Middle frontal gyrus (tissue), 1 donor: ENCODE data around the gene SIGMAR1.
A peak's percentile ranks its signal among the peaks of the same experiment; 100 is the strongest.

Experiments used
- DNase-seq: peaks from one replicate; pipeline ENCODE4 v3.0.0-alpha.2; 2015; ENCODE audit warnings: low spot score; ENCODE audit errors: extremely low spot score

Gene SIGMAR1

DNA sequence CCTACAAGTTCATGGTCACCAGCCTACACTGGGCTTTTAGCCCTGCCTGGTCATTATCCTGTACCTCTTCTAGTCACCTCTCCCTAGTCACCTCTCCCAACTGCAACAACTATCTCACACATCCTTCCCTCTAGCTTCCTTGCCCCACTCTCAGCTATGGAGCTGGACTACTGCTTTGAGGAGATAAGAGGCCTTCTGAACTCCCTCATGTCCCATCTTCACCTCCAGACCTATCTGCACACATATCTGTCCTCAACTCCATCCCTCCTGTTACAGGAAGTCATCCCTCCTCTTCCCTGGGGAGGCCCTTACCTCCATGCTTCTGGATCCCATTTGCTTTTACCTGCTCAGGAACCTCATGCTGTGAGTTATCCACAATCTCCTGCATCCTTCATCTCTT lies 31.4 kb downstream of the SIGMAR1 start:
- no peak for DNase-seq

DNA sequence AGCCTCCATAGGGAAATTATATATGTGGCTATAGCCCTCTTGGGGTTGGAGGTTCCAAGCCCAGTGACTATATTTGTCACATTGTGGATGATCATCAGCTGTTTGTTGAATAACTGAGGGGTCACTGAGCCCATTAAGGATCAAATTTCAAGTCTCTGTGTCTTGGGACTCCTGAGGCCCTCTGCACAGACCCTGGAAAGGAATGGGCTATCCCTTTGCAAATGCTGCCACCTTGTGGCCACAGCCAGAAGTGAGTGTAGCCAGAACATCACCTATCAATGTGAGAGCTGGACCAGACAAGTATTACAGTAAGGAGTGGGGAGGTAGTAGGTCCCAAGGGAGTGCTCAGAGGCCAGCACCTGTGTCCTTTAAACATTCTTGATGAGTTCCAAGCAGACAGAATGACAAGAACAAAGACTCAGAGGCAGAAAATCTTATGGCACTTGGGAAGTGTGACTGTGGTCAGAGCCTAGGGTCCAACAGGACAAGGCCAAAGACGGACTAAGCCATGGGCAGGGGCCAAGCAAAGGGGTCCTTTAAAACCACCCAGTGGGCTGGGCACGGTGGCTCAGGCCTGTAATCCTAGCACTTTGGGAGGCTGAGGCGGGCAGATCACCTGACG lies 33.9 kb downstream of the SIGMAR1 start:
- DNase-seq = peak; percentile 80

DNA sequence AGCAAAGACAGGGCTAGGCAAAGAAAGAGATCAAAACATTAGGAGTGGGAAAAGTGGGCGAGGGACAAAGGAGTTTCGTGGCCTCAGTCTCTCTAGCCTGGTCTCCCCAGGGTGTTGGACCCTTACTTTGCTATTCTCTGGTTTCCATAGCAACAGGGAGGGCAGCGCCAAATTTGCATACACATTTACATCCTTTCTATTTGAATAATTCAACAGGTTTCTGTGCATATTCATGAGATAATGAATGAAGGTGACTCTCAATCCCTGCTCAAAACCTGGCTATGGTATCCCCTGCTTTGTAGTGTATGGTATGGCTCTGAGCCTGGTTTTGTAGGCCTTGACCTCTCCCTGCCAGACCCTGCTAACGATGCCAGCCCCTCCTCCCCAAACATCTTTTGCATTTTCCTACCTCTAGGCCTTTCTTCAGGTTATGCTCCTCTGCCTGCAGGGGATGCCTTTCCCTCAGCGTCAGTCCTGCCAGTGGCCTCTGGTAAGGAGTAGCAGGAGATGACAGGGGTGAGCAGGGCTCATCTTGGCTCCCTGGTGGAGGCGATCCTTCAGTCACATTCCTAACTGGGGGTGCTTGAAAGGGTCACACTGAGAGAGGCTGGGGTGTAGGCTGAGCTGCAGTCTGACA lies 35.5 kb downstream of the SIGMAR1 start:
- DNase-seq = no peak

GRCh38 chr9:34600908-34601307 lies 36.7 kb downstream of the SIGMAR1 start:
- DNase-seq = no peak

GRCh38 chr9:34599546-34599945 lies 38.0 kb downstream of the SIGMAR1 start:
- DNase-seq = no peak

DNA sequence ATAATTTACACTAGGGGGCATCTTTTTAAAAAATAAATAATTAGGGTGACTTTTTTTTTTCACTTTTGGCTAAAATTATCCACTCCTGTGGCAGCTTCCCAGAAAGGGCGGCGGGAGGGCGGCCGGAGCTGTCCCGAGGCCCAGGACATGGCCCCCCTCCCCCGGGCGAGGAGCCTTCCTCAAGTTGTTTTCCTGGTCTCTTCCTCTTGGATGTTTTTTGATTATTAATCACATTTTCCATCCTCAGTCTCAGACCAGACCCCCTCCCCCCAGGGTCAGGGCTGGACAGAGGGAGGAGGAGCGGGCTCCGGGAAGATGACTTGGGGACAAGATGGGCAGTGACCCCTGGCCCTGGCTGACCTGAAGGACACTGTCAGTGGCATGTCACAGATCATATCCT lies 43.4 kb downstream of the SIGMAR1 start:
- DNase-seq = no peak

DNA sequence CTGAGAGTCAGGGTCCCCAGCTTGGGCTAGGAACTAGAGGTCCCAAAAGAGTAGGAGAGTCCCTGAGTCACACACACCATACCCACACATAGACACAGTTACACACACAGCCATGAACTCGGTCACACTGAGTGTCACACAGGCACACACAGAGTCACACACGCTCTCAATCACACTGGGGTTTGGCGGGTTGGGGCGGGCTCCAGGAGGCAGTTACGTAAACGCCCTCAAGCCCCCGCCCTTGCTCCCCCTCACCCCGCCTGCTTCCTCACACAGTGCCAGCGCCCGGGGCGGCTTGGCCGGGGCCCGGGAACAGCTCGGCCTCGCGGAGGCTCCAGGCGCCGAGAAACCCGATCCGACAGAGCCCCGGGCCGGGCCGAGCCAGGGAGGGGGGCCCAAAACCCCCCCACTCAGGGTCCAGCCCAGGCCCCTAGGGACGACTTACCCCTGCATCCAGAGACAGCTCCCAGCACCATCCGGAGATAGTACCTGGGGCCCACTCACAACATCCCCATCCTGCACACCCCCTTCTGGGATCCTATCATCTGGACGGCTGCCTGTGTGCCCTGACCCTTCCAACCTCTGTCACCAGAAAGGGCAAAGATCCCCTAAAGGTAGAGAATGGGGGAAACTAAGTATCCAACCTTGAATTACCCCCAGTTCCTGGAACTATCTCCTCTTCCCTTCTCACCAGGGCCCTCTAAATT lies 44.5 kb downstream of the SIGMAR1 start:
- peak; percentile 11 for DNase-seq

GRCh38 chr9:34591917-34592866 lies 45.4 kb downstream of the SIGMAR1 start:
- no peak for DNase-seq

GRCh38 chr9:34591248-34591916 lies 46.2 kb downstream of the SIGMAR1 start:
- DNase-seq = peak; percentile 75

GRCh38 chr9:34590381-34591247 lies 47.0 kb downstream of the SIGMAR1 start:
- DNase-seq = no peak

- peak; percentile 52 for DNase-seq
Observed at GRCh38 chr9:34589636-34590380, 47.8 kb downstream of the SIGMAR1 start, which contains the start of gene CNTFR. Gene CNTFR, minus strand, starts transcription at chr9:34589724. Its CDS starts 20,743 bp downstream, at chr9:34568981.

- DNase-seq = no peak
Observed at GRCh38 chr9:34588671-34589635, 48.6 kb downstream of the SIGMAR1 start.

DNA sequence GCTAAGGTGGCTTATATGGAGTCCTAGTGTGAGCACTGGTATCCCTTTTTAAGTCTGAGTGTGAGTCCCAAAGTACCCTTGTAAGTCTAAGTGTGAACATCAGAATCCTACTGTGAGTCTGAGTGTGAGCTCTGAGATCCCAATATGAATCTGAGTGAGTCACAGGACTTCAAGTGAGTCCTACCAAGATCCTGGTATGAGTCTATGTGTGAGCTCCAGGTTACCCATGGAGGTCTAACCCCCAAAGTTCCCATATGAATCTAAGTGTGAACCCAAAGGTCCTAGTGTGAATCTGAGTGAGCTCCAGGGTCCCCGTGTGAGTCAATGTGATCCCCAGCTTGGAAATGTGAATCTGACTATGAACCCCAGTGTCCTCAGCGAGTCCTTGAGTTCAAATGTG lies 50.3 kb downstream of the SIGMAR1 start:
- no peak for DNase-seq

DNA sequence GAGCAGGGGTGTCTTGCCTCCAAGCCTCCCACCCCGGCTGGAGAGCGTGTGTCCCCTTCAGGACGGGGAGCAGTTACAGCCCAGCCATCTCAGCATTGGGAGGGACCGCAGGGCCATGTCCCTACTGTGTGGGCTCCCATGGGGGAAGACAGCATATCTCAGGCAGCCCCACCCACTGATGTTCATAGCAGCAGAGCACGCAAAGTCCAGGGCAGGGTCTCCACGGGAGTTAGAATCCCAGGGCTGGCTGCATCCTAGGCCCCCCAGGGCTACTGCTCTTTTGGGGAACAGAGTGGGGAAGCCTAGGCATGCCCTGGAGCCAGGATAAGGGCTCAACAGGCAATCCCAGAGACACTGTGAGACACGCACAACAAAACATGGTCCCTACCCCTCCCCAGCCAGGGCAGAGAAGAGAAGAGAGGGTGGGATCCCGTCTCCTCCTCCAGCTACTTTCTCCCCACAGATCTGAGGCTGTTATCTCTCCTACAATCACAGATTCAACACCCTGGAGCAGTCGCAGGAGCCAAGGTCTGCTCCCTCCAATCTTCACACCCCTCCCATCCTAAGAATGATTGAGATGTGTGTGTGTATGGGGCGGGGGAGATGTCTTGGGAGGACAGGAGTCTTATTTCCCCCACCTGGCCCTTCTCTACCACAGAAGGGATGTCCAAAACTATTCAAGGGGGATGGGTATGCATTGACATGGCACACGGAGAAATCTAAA lies 51.5 kb downstream of the SIGMAR1 start:
- DNase-seq = no peak

- DNase-seq = no peak
Observed at GRCh38 chr9:34584970-34585369, 52.6 kb downstream of the SIGMAR1 start.
